ENCODE measurements around the gene TXNDC11. TPM values are rescaled to one million over a fixed set of nuclear protein-coding genes. Genes with fewer than 3 reads are reported as not detected.

The TXNDC11 gene
- total RNA-seq, 1 experiment from 2014 or later: 51.3 TPM

GRCh38 chr16:11735787-11736186, 6.9 kb downstream of the TXNDC11 start:
- Mint-ChIP-seq H3K4me1 (ENCODE audit: low read depth, unreplicated experiment) (peaks cover 38% of the 10 kb centered on the region), H3K4me3 (ENCODE audit: low read depth, unreplicated experiment) (no peak overlapping the region), H3K27ac (ENCODE audit: unreplicated experiment) (peak overlapping the region; percentile 32), H3K9me3 (ENCODE audit: low read depth, unreplicated experiment) (no peaks in the 10 kb centered on the region), H3K36me3 (ENCODE audit: insufficient read depth, unreplicated experiment) (peaks cover 68% of the 10 kb centered on the region), H3K27me3 (ENCODE audit: unreplicated experiment) (no peaks in the 10 kb centered on the region)
- intact Hi-C loops (cut with micrococcal nuclease; ENCODE audit: unreplicated experiment): no loop called here
- BruUV-seq (replicated peaks): no TSS peak
- no peak for TF ChIP-seq CTCF (IDR thresholded peaks at IDR 0.05; ENCODE audit: unreplicated experiment)
- DNase-seq: no peak
- CTCF ChIA-PET: no interaction called here

DNA sequence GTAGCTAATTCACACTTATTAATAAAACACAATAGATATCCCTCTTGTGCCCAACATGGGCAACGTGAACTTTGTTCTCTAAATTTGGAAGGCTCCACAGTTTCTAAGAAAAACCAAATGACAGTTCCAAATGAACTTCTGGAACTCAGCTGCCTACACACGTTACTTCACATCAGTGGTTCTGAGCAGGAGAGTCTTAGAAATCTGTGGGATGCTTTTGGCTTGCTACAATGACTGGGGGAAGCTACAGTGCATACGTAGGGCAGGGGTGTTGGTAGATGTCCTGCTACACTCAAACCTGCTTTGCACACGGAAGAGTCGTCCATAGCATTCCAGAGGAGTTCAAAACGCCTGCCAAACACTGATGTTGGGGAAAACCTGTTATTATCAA, 8.0 kb downstream of the TXNDC11 start:
- no peak for TF ChIP-seq CTCF (IDR thresholded peaks at IDR 0.05; ENCODE audit: unreplicated experiment)
- H3K4me1 Mint-ChIP-seq (ENCODE audit: low read depth, unreplicated experiment): peaks cover 28% of the 10 kb centered on the region
- CTCF ChIA-PET: interaction anchor here (0.6 kb wide), 1 partner anchor 11 kb away, joined by 3 read pairs; no protein-coding TSS in a partner anchor
- H3K36me3 Mint-ChIP-seq (ENCODE audit: insufficient read depth, unreplicated experiment): peaks cover 69% of the 10 kb centered on the region
- DNase-seq: no peak
- no peaks in the 10 kb centered on the region for H3K27me3 Mint-ChIP-seq (ENCODE audit: unreplicated experiment)
- intact Hi-C loops (cut with micrococcal nuclease; ENCODE audit: unreplicated experiment): no loop called here
- no peak overlapping the region for H3K27ac Mint-ChIP-seq (ENCODE audit: unreplicated experiment)
- BruUV-seq (replicated peaks): no TSS peak
- no peak overlapping the region for H3K4me3 Mint-ChIP-seq (ENCODE audit: low read depth, unreplicated experiment)
- H3K9me3 Mint-ChIP-seq (ENCODE audit: low read depth, unreplicated experiment): no peaks in the 10 kb centered on the region

GRCh38 chr16:11734025-11734652, 8.5 kb downstream of the TXNDC11 start:
- intact Hi-C loops (cut with micrococcal nuclease; ENCODE audit: unreplicated experiment): no loop called here
- Mint-ChIP-seq H3K4me3 (ENCODE audit: low read depth, unreplicated experiment) (no peak overlapping the region), H3K27ac (ENCODE audit: unreplicated experiment) (no peak overlapping the region), H3K9me3 (ENCODE audit: low read depth, unreplicated experiment) (no peaks in the 10 kb centered on the region), H3K27me3 (ENCODE audit: unreplicated experiment) (no peaks in the 10 kb centered on the region), H3K36me3 (ENCODE audit: insufficient read depth, unreplicated experiment) (peaks cover 69% of the 10 kb centered on the region), H3K4me1 (ENCODE audit: low read depth, unreplicated experiment) (peaks cover 28% of the 10 kb centered on the region)
- CTCF ChIA-PET: interaction anchor here (0.6 kb wide), 1 partner anchor 10 kb away, joined by 3 read pairs; no protein-coding TSS in a partner anchor
- BruUV-seq (replicated peaks): no TSS peak
- no peak for DNase-seq
- TF ChIP-seq CTCF (IDR thresholded peaks at IDR 0.05; ENCODE audit: unreplicated experiment): no peak

DNA sequence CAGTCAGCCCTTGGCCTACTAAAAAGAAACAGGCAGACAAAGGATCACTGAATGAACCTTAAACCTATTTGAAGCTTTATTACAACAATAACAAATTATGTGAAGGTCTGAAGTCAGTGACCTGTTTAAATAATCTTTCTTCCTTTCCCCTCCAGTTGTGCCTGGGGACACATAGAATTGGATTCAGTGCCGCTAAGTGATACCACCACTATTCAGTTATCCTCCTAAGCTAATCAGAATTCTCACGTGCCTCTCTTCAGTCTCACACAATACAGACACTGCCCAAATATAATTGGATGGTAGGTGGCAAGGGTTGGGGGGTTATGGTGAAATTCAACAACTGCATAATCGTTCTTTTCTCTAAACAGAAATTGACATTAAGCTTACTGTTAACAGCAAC, 11.4 kb downstream of the TXNDC11 start:
- CTCF ChIA-PET: interaction anchor here (0.7 kb wide), 1 partner anchor 22 kb away, joined by 3 read pairs; no protein-coding TSS in a partner anchor

More for the DNA sequence above, 11.4 kb downstream of the TXNDC11 start:
- peaks cover 18% of the 10 kb centered on the region for H3K4me1 Mint-ChIP-seq (ENCODE audit: low read depth, unreplicated experiment)
- TF ChIP-seq CTCF (IDR thresholded peaks at IDR 0.05; ENCODE audit: unreplicated experiment): no peak
- peaks cover 51% of the 10 kb centered on the region for H3K36me3 Mint-ChIP-seq (ENCODE audit: insufficient read depth, unreplicated experiment)
- no TSS peak for BruUV-seq (replicated peaks)
- no peaks in the 10 kb centered on the region for H3K27me3 Mint-ChIP-seq (ENCODE audit: unreplicated experiment)
- intact Hi-C loops (cut with micrococcal nuclease; ENCODE audit: unreplicated experiment): no loop called here
- H3K27ac Mint-ChIP-seq (ENCODE audit: unreplicated experiment): no peak overlapping the region
- H3K9me3 Mint-ChIP-seq (ENCODE audit: low read depth, unreplicated experiment): no peaks in the 10 kb centered on the region
- no peak overlapping the region for H3K4me3 Mint-ChIP-seq (ENCODE audit: low read depth, unreplicated experiment)
- no peak for DNase-seq
